A549 (cell line): Measurements from ENCODE around the gene FOSL1. TPM values are rescaled to one million over a fixed set of nuclear protein-coding genes. Genes with fewer than 3 reads are reported as not detected.
"Not testable (repeated sequence)": the region's sequence is repeated elsewhere in the genome, so short reads cannot be mapped to it uniquely, and the experiment has no call there.

Experiments used
- ATAC-seq, 2 experiments: fragments of 200-7000 bp in 1 of 2; fragments of >200 bp in 1 of 2; cut with Nextera tagmentation in 1 of 2; cut with Tn5 transposase in 1 of 2; 3 replicates each; pipeline versions ENCODE4 v1.8.0 to v1.9.1; 2018 to 2020; ENCODE audit warnings: mild to moderate bottlenecking in 1 of 2, moderate library complexity in 1 of 2
- CTCF ChIA-PET: fragments of 300-600 bp; sonication (Branson Sonifier 250); formaldehyde crosslinking; extraction: SDS; loops from one replicate; lab custom pipeline; 2021; ENCODE audit warnings: antibody characterized with exemption, inconsistent platforms; lab: Yijun Ruan, JAX
- POLR2A ChIA-PET: fragments of 350-600 bp; formaldehyde crosslinking; extraction: SDS; loops from one replicate; lab custom pipeline; 2021; ENCODE audit warnings: antibody characterized with exemption, inconsistent platforms; lab: Yijun Ruan, JAX
- DNase-seq, 2 experiments: peaks; one replicate each; pipeline versions ENCODE4 v3.0.0 to v3.0.0-alpha.2; 2011 to 2016; ENCODE audit warnings: low read depth in 1 of 2, low spot score in 1 of 2
- FAIRE-seq: peaks from 2 replicates; lab custom pipeline; 2011; peaks lifted over from hg19 to GRCh38; lab: Jason Lieb, UNC
- H3K27ac ChIP-seq, 2 experiments: fragments of >200 bp; sonication (Bioruptor Twin); formaldehyde crosslinking; 3 replicates each; pipeline ENCODE4 v1.5.1; 2016 to 2017
- H3K4me1 ChIP-seq: fragments of >200 bp; sonication (Bioruptor Twin); formaldehyde crosslinking; 3 replicates; pipeline ENCODE4 v1.6.1; 2016
- H3K4me2 ChIP-seq: fragments of >200 bp; sonication (Bioruptor Twin); formaldehyde crosslinking; 3 replicates; pipeline ENCODE4 v1.6.1; 2016
- H3K4me3 ChIP-seq: fragments of >200 bp; sonication (Bioruptor Twin); formaldehyde crosslinking; 3 replicates; pipeline ENCODE4 v1.5.1; 2016
- H3K9me3 ChIP-seq: fragments of >200 bp; sonication (Bioruptor Twin); formaldehyde crosslinking; 3 replicates; pipeline ENCODE4 v1.6.1; 2016
- E2F6 ChIP-seq: IDR thresholded peaks from 2 replicates; pipeline ENCODE4 v1.6.1; 2012; ENCODE audit warnings: low read depth, borderline replicate concordance
- EHF ChIP-seq: fragments of 250-450 bp; sonication (Bioruptor Pico); IDR thresholded peaks from 2 replicates; pipeline ENCODE4 v1.5.0; 2020; ENCODE audit warnings: mild to moderate bottlenecking
- EHMT2 ChIP-seq: fragments of 200-600 bp; sonication (generic); IDR thresholded peaks from 2 replicates; pipeline ENCODE4 v1.6.1; 2016; ENCODE audit warnings: antibody characterized with exemption, low read depth, mild to moderate bottlenecking, moderate library complexity
- ELK1 ChIP-seq: fragments of 150-350 bp; IDR thresholded peaks from 2 replicates; pipeline ENCODE4 v1.6.1; 2014; ENCODE audit warnings: low read depth, mild to moderate bottlenecking, low read length
- ESRRA ChIP-seq: fragments of 150-350 bp; IDR thresholded peaks from 2 replicates; pipeline ENCODE4 v1.6.1; 2014; ENCODE audit warnings: mild to moderate bottlenecking, low read length, borderline replicate concordance
- FOSL2 ChIP-seq, 2 experiments: fragments of 450-650 bp in 1 of 2; fragments of >200 bp in 1 of 2; sonication (Bioruptor Twin) in 1 of 2; formaldehyde crosslinking; IDR thresholded peaks; 2 replicates each; pipeline versions ENCODE4 v1.5.0 to v1.6.1; 2016 to 2020; ENCODE audit warnings: mild to moderate bottlenecking in 1 of 2, moderate library complexity in 1 of 2
- FOXS1 ChIP-seq: fragments of 250-450 bp; sonication (Bioruptor Pico); IDR thresholded peaks from 2 replicates; pipeline ENCODE4 v1.5.0; 2020; ENCODE audit warnings: mild to moderate bottlenecking, moderate library complexity
- HDAC2 ChIP-seq: fragments of 200-600 bp; sonication (generic); IDR thresholded peaks from 2 replicates; pipeline ENCODE4 v1.6.1; 2016
- HMGXB4 ChIP-seq: fragments of 250-450 bp; sonication (Bioruptor Pico); IDR thresholded peaks from 2 replicates; pipeline ENCODE4 v1.5.0; 2021; ENCODE audit warnings: mild to moderate bottlenecking, moderate library complexity, borderline replicate concordance
- JUN ChIP-seq, 2 experiments: fragments of >200 bp; sonication (Bioruptor Twin); formaldehyde crosslinking; IDR thresholded peaks; 2 replicates in 1 of 2; 3 replicates in 1 of 2; pipeline ENCODE4 v1.6.1; 2016 to 2017
- JUNB ChIP-seq: fragments of >200 bp; sonication (Bioruptor Twin); formaldehyde crosslinking; IDR thresholded peaks from 2 replicates; pipeline ENCODE4 v1.6.1; 2016
- MAFK ChIP-seq: fragments of 450-650 bp; IDR thresholded peaks from 2 replicates; pipeline ENCODE4 v1.6.1; 2014; ENCODE audit not compliant: partially characterized antibody
- MYC ChIP-seq: IDR thresholded peaks from 2 replicates; pipeline ENCODE4 v1.6.1; 2012; ENCODE audit warnings: mild to moderate bottlenecking, inconsistent platforms, low read length, improper control_type of control experiment, borderline replicate concordance
- PHF8 ChIP-seq: fragments of 200-600 bp; sonication (generic); IDR thresholded peaks from 2 replicates; pipeline ENCODE4 v1.6.1; 2016; ENCODE audit warnings: low read depth, mild to moderate bottlenecking, antibody characterized with exemption, moderate library complexity, borderline replicate concordance
- RAD21 ChIP-seq, 2 experiments: fragments of >200 bp in 1 of 2; sonication (Bioruptor Twin) in 1 of 2; formaldehyde crosslinking in 1 of 2; IDR thresholded peaks in 1 of 2; conservative IDR thresholded peaks in 1 of 2; 2 replicates in 1 of 2; 3 replicates in 1 of 2; pipeline ENCODE4 v1.6.1; 2012 to 2018; ENCODE audit warnings: inconsistent platforms in 1 of 2
- RARB ChIP-seq: fragments of 250-450 bp; sonication (Bioruptor Pico); IDR thresholded peaks from 2 replicates; pipeline ENCODE4 v1.8.0; 2021; ENCODE audit warnings: mild to moderate bottlenecking, moderate library complexity
- REST ChIP-seq: fragments of 200-600 bp; sonication (generic); IDR thresholded peaks from 2 replicates; pipeline ENCODE4 v1.6.1; 2016; ENCODE audit warnings: antibody characterized with exemption, mild to moderate bottlenecking, moderate library complexity
- TFCP2L1 ChIP-seq: fragments of 250-450 bp; sonication (Bioruptor Pico); IDR thresholded peaks from 2 replicates; pipeline ENCODE4 v1.5.0; 2021; ENCODE audit warnings: mild to moderate bottlenecking
- ZNF302 ChIP-seq: fragments of 250-450 bp; sonication (Bioruptor Pico); IDR thresholded peaks from 2 replicates; pipeline ENCODE4 v1.9.0; 2021; ENCODE audit warnings: inconsistent platforms, mild to moderate bottlenecking, moderate library complexity
- WGBS: methylation state at CpG from one replicate; pipeline ENCODE4 v1.1.6; 2017; ENCODE audit errors: missing lambda C conversion rate; 5-methylcytosine and 5-hydroxymethylcytosine counted together
- polyA plus RNA-seq, 4 experiments: library from polyadenylated mRNA; depleted of rRNA in 3 of 4; stranded (reverse); fragments of >200 nt; fragmentation: RNase III in 1 of 4; extraction: RNeasy Plus Mini Kit Qiagen cat#74134 plus additional on column Dnase treatment in 1 of 4; gene quantifications; 2 replicates in 3 of 4; 3 replicates in 1 of 4; pipeline ENCODE4 v1.2.3, GENCODE V29; 2011 to 2017

Gene FOSL1
- polyA plus RNA-seq, 2 of the 4 experiments (the other 2 are of a cell fraction): 6.7 to 24.1 TPM

GRCh38 chr11:65850217-65851082 is 49.7 kb downstream of the FOSL1 start:
- CTCF ChIA-PET: interaction anchor here (0.7 to 7.5 kb wide), 13 partner anchors 10 to 145 kb away, joined by 3 to 45 read pairs (median 4); partner anchors contain the start of genes KAT5 and MUS81
- TF ChIP-seq PHF8 (no peak), TFCP2L1 (CRISPR knock-in tag) (no peak), REST (peak; percentile 2; the same call in 1 of the 2 replicates)
- H3K9me3 ChIP-seq: no peaks in the 10 kb centered on the region
- ATAC-seq (peak; percentile 9 to 19), DNase-seq (no peak), FAIRE-seq (no peak)
- H3K27ac ChIP-seq: no peak overlapping the region
- no peak overlapping the region for H3K4me3 ChIP-seq
- H3K4me2 ChIP-seq: no peak overlapping the region
- POLR2A ChIA-PET: interaction anchor here (1.3 to 5.6 kb wide), 2 partner anchors 9 to 40 kb away, joined by 3 to 36 read pairs; partner anchors contain the start of genes CCDC85B, CFL1 and MUS81
- H3K4me1 ChIP-seq: peaks cover 15% of the 10 kb centered on the region
- 91% methylated on average over 18 of the region's 20 CpGs for WGBS

GRCh38 chr11:65849771-65850216 is 50.4 kb downstream of the FOSL1 start:
- H3K27ac ChIP-seq: peak overlapping the region in 1 of 2 experiments; percentile 15; a peak in 1 of 6 replicates
- POLR2A ChIA-PET: interaction anchor here (5.6 kb wide), 1 partner anchor 9 kb away, joined by 36 read pairs; the partner anchor contains the start of genes CFL1 and MUS81
- H3K4me1 ChIP-seq: peaks cover 8% of the 10 kb centered on the region
- no peak overlapping the region for H3K4me3 ChIP-seq
- FAIRE-seq (no peak), ATAC-seq (peak; percentile 8 to 12; a peak in 4 of 6 replicates)
- CTCF ChIA-PET: interaction anchor here (0.7 to 7.5 kb wide), 8 partner anchors 10 to 145 kb away, joined by 3 to 45 read pairs (median 6); partner anchors contain the start of genes KAT5 and MUS81
- H3K9me3 ChIP-seq: no peaks in the 10 kb centered on the region
- 85% methylated on average over 16 of the region's 16 CpGs for WGBS
- H3K4me2 ChIP-seq: no peak overlapping the region
- TF ChIP-seq FOSL2 (IDR thresholded peaks at IDR 0.05) (no peak), FOSL2 (CRISPR knock-in tag; IDR thresholded peaks at IDR 0.05) (no peak), RARB (CRISPR knock-in tag) (no peak), JUNB (no peak), EHF (CRISPR knock-in tag) (no peak), MAFK (no peak), HDAC2 (no peak), RAD21 (conservative IDR thresholded peaks at IDR 0.05 in 1 of 2, IDR thresholded peaks at IDR 0.05 in 1 of 2) (no peak), JUN (IDR thresholded peaks at IDR 0.05) (no peak), EHMT2 (no peak)
- TF ChIP-seq, all 56 proteins: peak for 0
- DNase-seq: no peak

- Histone ChIP-seq H3K27ac (peak overlapping the region in 1 of 2 experiments; percentile 15; a peak in 1 of 6 replicates), H3K4me2 (no peak overlapping the region), H3K4me1 (peaks cover 4% of the 10 kb centered on the region), H3K9me3 (no peaks in the 10 kb centered on the region), H3K4me3 (no peak overlapping the region)
- WGBS: 50% methylated on average over 8 of the region's 8 CpGs
- ATAC-seq (peak; percentile 6 to 17; a peak in 5 of 6 replicates), DNase-seq (no peak), FAIRE-seq (no peak)
- POLR2A ChIA-PET: interaction anchor here (5.6 kb wide), 1 partner anchor 10 kb away, joined by 36 read pairs; the partner anchor contains the start of genes CFL1 and MUS81
- CTCF ChIA-PET: interaction anchor here (0.7 to 7.5 kb wide), 10 partner anchors 9 to 140 kb away, joined by 3 to 45 read pairs (median 5); partner anchors contain the start of genes KAT5 and MUS81
- no peak for TF ChIP-seq HDAC2
- TF ChIP-seq E2F6: no peak
- no peak for TF ChIP-seq ZNF302 (CRISPR knock-in tag)
- no peak for TF ChIP-seq ESRRA
- no peak for TF ChIP-seq RAD21 (conservative IDR thresholded peaks at IDR 0.05 in 1 of 2, IDR thresholded peaks at IDR 0.05 in 1 of 2)
- no peak for TF ChIP-seq HMGXB4
- no peak for TF ChIP-seq ELK1
- TF ChIP-seq MYC: no peak
- no peak for TF ChIP-seq FOXS1 (CRISPR knock-in tag)
Observed at GRCh38 chr11:65849366-65849765, 50.8 kb downstream of the FOSL1 start.

- not testable (repeated sequence) for H3K4me3 ChIP-seq, FAIRE-seq, H3K4me1 ChIP-seq, H3K9me3 ChIP-seq, H3K4me2 ChIP-seq, ATAC-seq, DNase-seq, H3K27ac ChIP-seq
- ChIA-PET POLR2A (interaction anchor here (5.6 kb wide), 1 partner anchor 10 kb away, joined by 36 read pairs; the partner anchor contains the start of genes CFL1 and MUS81), CTCF (interaction anchor here (0.5 to 7.5 kb wide), 9 partner anchors 9 to 140 kb away, joined by 3 to 45 read pairs (median 4); partner anchors contain the start of genes KAT5 and MUS81)
- WGBS: 67% methylated on average over 7 of the region's 7 CpGs
Observed at GRCh38 chr11:65848693-65849092, 51.5 kb downstream of the FOSL1 start.
